HepG2 (cell line): ENCODE measurements around the gene FBXL12. TPM values are rescaled to one million over a fixed set of nuclear protein-coding genes. Genes with fewer than 3 reads are reported as not detected.

ENCODE experiments used
- BATF2 ChIP-seq: sonication (generic); formaldehyde crosslinking; IDR thresholded peaks from 2 replicates; pipeline ENCODE4 v1.8.0; 2022; ENCODE audit warnings: mild to moderate bottlenecking, missing genetic modification reagents, moderate library complexity
- FOXK1 ChIP-seq: sonication (generic); formaldehyde crosslinking; IDR thresholded peaks from 2 replicates; pipeline ENCODE4 v1.4.0; 2020; ENCODE audit warnings: low read depth, missing genetic modification reagents, borderline replicate concordance
- HOXA3 ChIP-seq: sonication (generic); formaldehyde crosslinking; IDR thresholded peaks from 2 replicates; pipeline ENCODE4 v1.5.0; 2020; ENCODE audit warnings: missing genetic modification reagents
- PATZ1 ChIP-seq: sonication (generic); formaldehyde crosslinking; IDR thresholded peaks from 2 replicates; pipeline ENCODE4 v1.4.0; 2020; ENCODE audit warnings: missing genetic modification reagents
- SP5 ChIP-seq: IDR thresholded peaks from 2 replicates; pipeline ENCODE4 v1.6.1; 2016; ENCODE audit warnings: low read depth, borderline replicate concordance
- ZNF609 ChIP-seq: sonication (generic); formaldehyde crosslinking; IDR thresholded peaks from 2 replicates; pipeline ENCODE4 v1.4.0; 2020; ENCODE audit warnings: mild to moderate bottlenecking, missing genetic modification reagents, borderline replicate concordance
- polyA plus RNA-seq, 8 experiments: library from polyadenylated mRNA; depleted of rRNA in 3 of 8; stranded (reverse) in 7 of 8; unstranded in 1 of 8; fragments of >200 nt; fragmentation: Illumina TruSeq in 4 of 8; extraction: Trizol in 4 of 8; gene quantifications; 2 replicates each; pipeline versions ENCODE4 v1.2.1 to v1.2.3, GENCODE V29; 2011 to 2016; ENCODE audit warnings: low read depth in 4 of 8, missing spikeins in 1 of 8, mixed read lengths in 1 of 8; ENCODE audit not compliant: insufficient read depth in 1 of 8
- total RNA-seq, 5 experiments: library from RNA; depleted of rRNA; stranded (reverse); fragments of >200 nt; fragmentation: Illumina TruSeq; extraction: Trizol; gene quantifications; 2 replicates each; pipeline ENCODE4 v1.2.3, GENCODE V29; 2016; ENCODE audit warnings: low read depth in 1 of 5

FBXL12 gene
- total and polyA plus RNA-seq, 2 of the 13 experiments (the other 11 are each of a cell fraction or from before 2014, with no cell fraction given): 20.4 to 23.1 TPM

- TF ChIP-seq BATF2 (CRISPR knock-in tag) (no peak), HOXA3 (CRISPR knock-in tag) (peak; percentile 47; the same call in 1 of the 2 replicates), PATZ1 (CRISPR knock-in tag) (0 out of 2 replicates have a peak, but pooled peaks have one; percentile 14), ZNF609 (CRISPR knock-in tag) (peak; percentile 8; the same call in 1 of the 2 replicates), FOXK1 (CRISPR knock-in tag) (peak; percentile 22; the same call in 1 of the 2 replicates), SP5 (CRISPR knock-in tag) (peak; percentile 29; the same call in 1 of the 2 replicates)
Measured at GRCh38 chr19:9819596-9819909, 674 bp upstream of the FBXL12 start (continued).
